Endodermal cell (in vitro differentiated cells): ENCODE results near the gene R3HDM1. TPM values are rescaled to one million over a fixed set of nuclear protein-coding genes. Genes with fewer than 3 reads are reported as not detected.

Experiments used
- DNase-seq: peaks from one replicate; pipeline ENCODE4 v3.0.0-alpha.2; 2017
- H3K27ac ChIP-seq: 2 replicates; pipeline ENCODE4 v1.5.1; 2013; ENCODE audit warnings: mild to moderate bottlenecking, low read depth, low read length, moderate library complexity
- H3K27me3 ChIP-seq: 2 replicates; pipeline ENCODE4 v1.6.1; 2013; ENCODE audit warnings: mild to moderate bottlenecking, low read length, moderate library complexity; ENCODE audit not compliant: insufficient read depth, control insufficient read depth, poor library complexity, severe bottlenecking
- H3K36me3 ChIP-seq: 2 replicates; pipeline ENCODE4 v1.7.0; 2013; ENCODE audit warnings: mild to moderate bottlenecking, low read length, moderate library complexity; ENCODE audit not compliant: control insufficient read depth, insufficient read depth
- H3K4me1 ChIP-seq: one replicate; pipeline ENCODE4 v1.7.0; 2013; ENCODE audit warnings: low read length; ENCODE audit not compliant: control insufficient read depth, insufficient read depth
- H3K4me3 ChIP-seq: 2 replicates; pipeline ENCODE4 v1.5.1; 2013; ENCODE audit warnings: mild to moderate bottlenecking, low read length, moderate library complexity
- H3K9ac ChIP-seq: 2 replicates; pipeline ENCODE4 v1.6.1; 2013; ENCODE audit warnings: mild to moderate bottlenecking, low read length, moderate library complexity; ENCODE audit not compliant: poor library complexity, severe bottlenecking; ENCODE audit errors: extremely low read depth
- H3K9me3 ChIP-seq: 2 replicates; pipeline ENCODE4 v1.6.1; 2013; ENCODE audit warnings: mild to moderate bottlenecking, low read length, moderate library complexity; ENCODE audit not compliant: control insufficient read depth
- H3K27ac Mint-ChIP-seq: 2 replicates; pipeline ENCODE4 v1.8.0; 2020; ENCODE audit warnings: mixed read lengths
- H3K27me3 Mint-ChIP-seq: 2 replicates; pipeline ENCODE4 v1.8.0; 2021; ENCODE audit warnings: mild to moderate bottlenecking, mixed read lengths; ENCODE audit not compliant: insufficient read depth
- H3K36me3 Mint-ChIP-seq: 2 replicates; pipeline ENCODE4 v1.8.0; 2020; ENCODE audit warnings: low read depth, mixed read lengths
- H3K4me1 Mint-ChIP-seq: 2 replicates; pipeline ENCODE4 v1.8.0; 2020; ENCODE audit warnings: mixed read lengths
- H3K4me3 Mint-ChIP-seq: 2 replicates; pipeline ENCODE4 v1.8.0; 2020; ENCODE audit warnings: mild to moderate bottlenecking, moderate library complexity, mixed read lengths
- H3K9me3 Mint-ChIP-seq: 2 replicates; pipeline ENCODE4 v1.8.0; 2020; ENCODE audit warnings: mild to moderate bottlenecking, mixed read lengths
- CTCF ChIP-seq: fragments of 200-600 bp; sonication (generic); conservative IDR thresholded peaks from 2 replicates; pipeline ENCODE4 v1.5.0; 2021; ENCODE audit warnings: antibody characterized with exemption, mild to moderate bottlenecking
- WGBS, 2 experiments: methylation state at CpG; one replicate each; pipeline versions ENCODE4 v1.1.5 to v1.1.7; 2013; ENCODE audit warnings: missing lambda C conversion rate in 2 of 2, mixed read lengths in 1 of 2; ENCODE audit not compliant: insufficient coverage in 1 of 2, insufficient read length in 1 of 2; 5-methylcytosine and 5-hydroxymethylcytosine counted together
- total RNA-seq, 2 donors: library from RNA; stranded (reverse); fragmentation: NEBNext Ultra II Directional in 1 of 2; extraction: Animal tissue kit (Norgen Biotek cat#: 25700) in 1 of 2; gene quantifications; 2 replicates in 1 of 2; 3 replicates in 1 of 2; pipeline ENCODE4 v1.2.1, GENCODE V29; 2021

Gene R3HDM1
- total RNA-seq, 2 donors from 2014 or later = 52.6 to 67.0 TPM

DNA sequence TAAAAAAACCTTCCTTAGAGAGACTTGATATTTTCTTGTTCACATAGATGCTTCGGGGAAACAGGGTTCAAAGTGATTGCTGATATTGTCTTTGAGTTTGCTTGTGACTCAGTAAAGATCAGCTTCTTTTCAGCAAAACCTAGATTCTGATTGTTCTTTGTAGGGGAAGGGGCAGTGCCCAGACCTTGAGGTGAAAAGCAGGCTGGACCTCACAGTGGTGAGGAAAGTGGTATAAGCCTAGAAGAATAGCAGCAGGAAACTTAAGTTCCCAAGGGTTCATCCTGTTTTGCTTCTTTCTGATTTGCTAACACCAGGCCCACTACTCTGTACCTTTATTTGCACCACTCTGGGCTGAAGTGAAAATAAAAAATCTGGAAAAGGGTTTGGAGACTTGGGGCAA lies 231.2 kb downstream of the R3HDM1 start:
- no peak overlapping the region for H3K27ac ChIP-seq
- H3K4me1 ChIP-seq = no peaks in the 10 kb centered on the region
- Mint-ChIP-seq H3K36me3 (peaks cover 62% of the 10 kb centered on the region), H3K4me1 (no peaks in the 10 kb centered on the region), H3K4me3 (no peak overlapping the region), H3K27ac (peak overlapping the region; percentile 48), H3K9me3 (no peaks in the 10 kb centered on the region), H3K27me3 (no peaks in the 10 kb centered on the region)
- H3K27me3 ChIP-seq = no peaks in the 10 kb centered on the region
- 83 to 86% methylated on average over 1 of the region's 1 CpG for WGBS, 2 experiments
- no peak for DNase-seq
- no peak overlapping the region for H3K4me3 ChIP-seq
- peaks cover 5% of the 10 kb centered on the region for H3K9me3 ChIP-seq
- no peak for TF ChIP-seq CTCF
- H3K9ac ChIP-seq = no peak overlapping the region
- H3K36me3 ChIP-seq = peaks cover 81% of the 10 kb centered on the region

- H3K36me3 Mint-ChIP-seq = peaks cover 80% of the 10 kb centered on the region
These were observed 237.6 kb downstream of the R3HDM1 start for GRCh38 chr2:135768863-135769262.

DNA sequence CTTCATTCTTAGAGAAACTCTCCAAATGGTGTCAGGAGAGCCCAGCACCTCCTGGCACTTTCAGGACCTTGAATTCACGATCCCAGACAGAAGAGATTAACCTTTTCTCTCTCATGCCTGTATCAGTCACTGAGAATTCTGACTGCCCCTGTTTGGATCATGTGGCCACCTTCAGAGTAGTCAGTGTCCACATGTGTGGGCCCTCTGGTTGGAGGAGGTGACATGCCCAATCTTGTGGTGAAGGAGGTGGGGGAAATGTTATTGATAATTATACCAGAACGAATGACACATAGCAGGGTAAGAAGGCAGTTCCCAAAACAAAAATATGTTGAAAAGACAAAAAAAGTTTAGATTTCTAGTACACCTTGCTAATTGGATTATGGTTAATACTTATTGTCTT lies 242.0 kb downstream of the R3HDM1 start:
- H3K9me3 Mint-ChIP-seq = no peaks in the 10 kb centered on the region
- WGBS, 2 experiments = 95 to 100% methylated on average over 1 to 2 of the region's 2 CpGs
- Histone ChIP-seq H3K9ac (no peak overlapping the region), H3K36me3 (peaks cover 89% of the 10 kb centered on the region), H3K4me1 (no peaks in the 10 kb centered on the region), H3K4me3 (no peak overlapping the region), H3K27ac (no peak overlapping the region), H3K27me3 (no peaks in the 10 kb centered on the region), H3K9me3 (peaks cover 4% of the 10 kb centered on the region)
- H3K4me3 Mint-ChIP-seq = no peak overlapping the region
- H3K36me3 Mint-ChIP-seq = peaks cover 84% of the 10 kb centered on the region
- no peaks in the 10 kb centered on the region for H3K4me1 Mint-ChIP-seq
- no peak for DNase-seq
- no peak overlapping the region for H3K27ac Mint-ChIP-seq
- no peak for TF ChIP-seq CTCF
- H3K27me3 Mint-ChIP-seq = no peaks in the 10 kb centered on the region

More at GRCh38 chr2:135768863-135769262, 237.6 kb downstream of the R3HDM1 start:
- Histone ChIP-seq H3K9me3 (peaks cover 4% of the 10 kb centered on the region), H3K27ac (no peak overlapping the region), H3K4me3 (no peak overlapping the region), H3K9ac (no peak overlapping the region), H3K27me3 (no peaks in the 10 kb centered on the region), H3K36me3 (peaks cover 90% of the 10 kb centered on the region), H3K4me1 (no peaks in the 10 kb centered on the region)
- WGBS, 2 experiments = 90 to 95% methylated on average over 8 of the region's 8 CpGs
- no peak for TF ChIP-seq CTCF
- no peaks in the 10 kb centered on the region for H3K4me1 Mint-ChIP-seq
- H3K27ac Mint-ChIP-seq = peak overlapping the region; percentile 52
- no peak overlapping the region for H3K4me3 Mint-ChIP-seq
- no peaks in the 10 kb centered on the region for H3K27me3 Mint-ChIP-seq
- H3K9me3 Mint-ChIP-seq = no peaks in the 10 kb centered on the region
- no peak for DNase-seq
